ENCODE measurements around the gene DEPDC5.

The DEPDC5 gene

GRCh38 chr22:31728857-31729256 lies 25.0 kb upstream of the DEPDC5 start:
- TF ChIP-seq CTCF (IDR thresholded peaks at IDR 0.05; ENCODE audit: borderline replicate concordance, insufficient read depth, low read depth, low read length), result no peak
- no peak overlapping the region for H3K4me3 ChIP-seq (ENCODE audit: low read depth, low read length)

- H3K4me3 ChIP-seq (ENCODE audit: low read depth, low read length), result no peak overlapping the region
- TF ChIP-seq CTCF (IDR thresholded peaks at IDR 0.05; ENCODE audit: borderline replicate concordance, insufficient read depth, low read depth, low read length), result no peak
Observed at GRCh38 chr22:31730344-31730711, 23.5 kb upstream of the DEPDC5 start.

GRCh38 chr22:31732089-31732829 lies 21.6 kb upstream of the DEPDC5 start:
- no peak overlapping the region for H3K4me3 ChIP-seq (ENCODE audit: low read depth, low read length)
- no peak for TF ChIP-seq CTCF (IDR thresholded peaks at IDR 0.05; ENCODE audit: borderline replicate concordance, insufficient read depth, low read depth, low read length)

- H3K4me3 ChIP-seq (ENCODE audit: low read depth, low read length), result no peak overlapping the region
- no peak for TF ChIP-seq CTCF (IDR thresholded peaks at IDR 0.05; ENCODE audit: borderline replicate concordance, insufficient read depth, low read depth, low read length)
Observed at GRCh38 chr22:31733580-31734079, 20.2 kb upstream of the DEPDC5 start.

- H3K4me3 ChIP-seq (ENCODE audit: low read depth, low read length), result no peak overlapping the region
- no peak for TF ChIP-seq CTCF (IDR thresholded peaks at IDR 0.05; ENCODE audit: borderline replicate concordance, insufficient read depth, low read depth, low read length)
Observed at GRCh38 chr22:31734512-31734911, 19.3 kb upstream of the DEPDC5 start.

- no peak overlapping the region for H3K4me3 ChIP-seq (ENCODE audit: low read depth, low read length)
- TF ChIP-seq CTCF (IDR thresholded peaks at IDR 0.05; ENCODE audit: borderline replicate concordance, insufficient read depth, low read depth, low read length), result no peak
Observed at GRCh38 chr22:31736458-31736857, 17.4 kb upstream of the DEPDC5 start.

- H3K4me3 ChIP-seq (ENCODE audit: low read depth, low read length), result no peak overlapping the region
- TF ChIP-seq CTCF (IDR thresholded peaks at IDR 0.05; ENCODE audit: borderline replicate concordance, insufficient read depth, low read depth, low read length), result no peak
Observed at GRCh38 chr22:31737932-31738331, 15.9 kb upstream of the DEPDC5 start.

Measured in GM12875 (cell line).